HCT116 (cell line): ENCODE data around the gene DHX34. TPM values are rescaled to one million over a fixed set of nuclear protein-coding genes. Genes with fewer than 3 reads are reported as not detected.

ENCODE experiments used
- ATAC-seq: fragments of 200-7000 bp; cut with Tn5 transposase; 2 replicates; pipeline ENCODE4 v1.9.1; 2020; ENCODE audit warnings: mild to moderate bottlenecking, moderate library complexity
- BruUV-seq: library from RNA; stranded (reverse); fragments of 400-500 nt; replicated peaks from 2 replicates; lab custom pipeline; 2021; lab: Mats Ljungman, UMichigan
- CTCF ChIA-PET: fragments of 300-600 bp; sonication (Branson Sonifier 250); formaldehyde crosslinking; loops from one replicate; lab custom pipeline; 2021; ENCODE audit warnings: antibody characterized with exemption; lab: Charles Lee
- POLR2A ChIA-PET: fragments of 300-600, 350-600 bp; sonication (Branson Sonifier 250); formaldehyde crosslinking; loops from one replicate; lab custom pipeline; 2021; ENCODE audit warnings: antibody characterized with exemption; lab: Charles Lee
- RAD21 ChIA-PET, 2 experiments: fragments of 300-600 bp; sonication (Branson Sonifier 250); formaldehyde crosslinking; loops; one replicate each; lab custom pipeline; 2023; ENCODE audit warnings: low total read pairs in 2 of 2; ENCODE audit not compliant: uncharacterized antibody in 2 of 2, unreplicated experiment in 2 of 2, low non-redundant PET in 1 of 2; lab: Charles Lee
- DNase-seq: peaks from one replicate; pipeline ENCODE4 v3.0.0-alpha.2; 2010; ENCODE audit warnings: low read depth, low spot score
- H2AFZ ChIP-seq: fragments of 200-600 bp; shearing (Covaris generic), sonication (generic); 2 replicates; pipeline ENCODE4 v1.6.1; 2017; ENCODE audit warnings: low read depth, mixed run types, mixed read lengths, antibody characterized with exemption, low read length; ENCODE audit not compliant: poor library complexity, severe bottlenecking
- H3K27ac ChIP-seq: 2 replicates; pipeline ENCODE4 v1.5.1; 2012; ENCODE audit warnings: low read depth, low read length
- H3K27me3 ChIP-seq: fragments of 200-600 bp; sonication (generic); 2 replicates; pipeline ENCODE4 v1.6.1; 2016; ENCODE audit warnings: mixed run types, low read length, mixed read lengths; ENCODE audit not compliant: insufficient read depth
- H3K36me3 ChIP-seq, 2 experiments: fragments of 200-500 bp in 1 of 2; fragments of 200-600 bp in 1 of 2; sonication (Bioruptor generic) in 1 of 2; sonication (generic) in 1 of 2; 2 replicates each; pipeline versions ENCODE4 v1.5.1 to v1.6.1; 2014 to 2016; ENCODE audit warnings: low read length in 2 of 2, inconsistent platforms in 1 of 2, mixed read lengths in 1 of 2, mixed run types in 1 of 2; ENCODE audit not compliant: insufficient read depth in 2 of 2, control insufficient read depth in 1 of 2
- H3K4me1 ChIP-seq, 2 experiments: fragments of 200-600 bp in 1 of 2; sonication (generic) in 1 of 2; 2 replicates each; pipeline versions ENCODE4 v1.5.1 to v1.6.1; 2012 to 2017; ENCODE audit warnings: low read length in 2 of 2, inconsistent platforms in 1 of 2, mild to moderate bottlenecking in 1 of 2, mixed read lengths in 1 of 2, mixed run types in 1 of 2, moderate library complexity in 1 of 2; ENCODE audit not compliant: insufficient read depth in 2 of 2, control insufficient read depth in 1 of 2
- H3K4me2 ChIP-seq: fragments of 200-600 bp; sonication (generic); 2 replicates; pipeline ENCODE4 v1.6.1; 2017; ENCODE audit warnings: mixed run types, low read length, mixed read lengths
- H3K4me3 ChIP-seq, 2 experiments: fragments of 200-600 bp in 1 of 2; sonication (generic) in 1 of 2; replicated peaks in 1 of 2; 2 replicates each; pipeline ENCODE4 v1.5.1; 2011 to 2016; ENCODE audit warnings: low read length in 2 of 2, control low read depth in 1 of 2, low read depth in 1 of 2, mild to moderate bottlenecking in 1 of 2, mixed read lengths in 1 of 2, mixed run types in 1 of 2
- H3K79me2 ChIP-seq: fragments of 200-600 bp; sonication (generic); 2 replicates; pipeline ENCODE4 v1.6.1; 2017; ENCODE audit warnings: mild to moderate bottlenecking, mixed run types, low read length, moderate library complexity, mixed read lengths; ENCODE audit not compliant: insufficient read depth
- H3K9ac ChIP-seq: fragments of 200-600 bp; sonication (generic); 2 replicates; pipeline ENCODE4 v1.6.1; 2016; ENCODE audit warnings: low read length, mixed read lengths
- H3K9me2 ChIP-seq: fragments of 200-600 bp; sonication (generic), shearing (Covaris generic); 2 replicates; pipeline ENCODE4 v1.6.1; 2017; ENCODE audit warnings: mixed run types, mild to moderate bottlenecking, moderate library complexity; ENCODE audit not compliant: insufficient read depth
- H3K9me3 ChIP-seq, 2 experiments: fragments of 200-500 bp in 1 of 2; fragments of 200-600 bp in 1 of 2; sonication (Bioruptor generic) in 1 of 2; sonication (generic) in 1 of 2; 2 replicates each; pipeline ENCODE4 v1.6.1; 2014 to 2017; ENCODE audit warnings: low read length in 2 of 2, mixed read lengths in 2 of 2, inconsistent platforms in 1 of 2, low read depth in 1 of 2, mild to moderate bottlenecking in 1 of 2, mixed run types in 1 of 2, moderate library complexity in 1 of 2; ENCODE audit not compliant: control insufficient read depth in 1 of 2, insufficient read depth in 1 of 2
- H4K20me1 ChIP-seq: fragments of 200-600 bp; sonication (generic), shearing (Covaris generic); 2 replicates; pipeline ENCODE4 v1.6.1; 2017; ENCODE audit warnings: mixed run types, mild to moderate bottlenecking, moderate library complexity; ENCODE audit not compliant: insufficient read depth
- CBX3 ChIP-seq: IDR thresholded peaks from 2 replicates; pipeline ENCODE4 v1.6.1; 2012; ENCODE audit warnings: low read depth
- EGR1 ChIP-seq: IDR thresholded peaks from 2 replicates; pipeline ENCODE4 v1.6.1; 2012; ENCODE audit warnings: low read depth
- ELF1 ChIP-seq: IDR thresholded peaks from 2 replicates; pipeline ENCODE4 v1.6.1; 2012; ENCODE audit warnings: low read depth, borderline replicate concordance
- EZH2 ChIP-seq: fragments of 200-600 bp; sonication (generic); IDR thresholded peaks from 2 replicates; pipeline ENCODE4 v1.6.1; 2017; ENCODE audit warnings: antibody characterized with exemption, mixed run types
- FOSL1 ChIP-seq: IDR thresholded peaks from 2 replicates; pipeline ENCODE4 v1.6.1; 2012; ENCODE audit warnings: low read depth
- JUND ChIP-seq: IDR thresholded peaks from 2 replicates; pipeline ENCODE4 v1.6.1; 2012
- POLR2A ChIP-seq: IDR thresholded peaks from 2 replicates; pipeline ENCODE4 v1.7.0; 2011; ENCODE audit warnings: borderline replicate concordance; ENCODE audit not compliant: insufficient read depth, insufficient read length; ENCODE audit errors: extremely low read depth
- POLR2AphosphoS5 ChIP-seq: IDR thresholded peaks from 2 replicates; pipeline ENCODE4 v1.6.1; 2011; ENCODE audit warnings: mild to moderate bottlenecking, low read depth, low read length, moderate library complexity
- SIN3A ChIP-seq: IDR thresholded peaks from 2 replicates; pipeline ENCODE4 v1.6.1; 2012; ENCODE audit warnings: low read depth
- SP1 ChIP-seq: IDR thresholded peaks from 2 replicates; pipeline ENCODE4 v1.6.1; 2012; ENCODE audit warnings: low read depth
- SRF ChIP-seq: IDR thresholded peaks from 2 replicates; pipeline ENCODE4 v1.6.1; 2012; ENCODE audit warnings: low read depth
- TCF7L2 ChIP-seq: IDR thresholded peaks from 2 replicates; pipeline ENCODE4 v1.7.0; 2011; ENCODE audit warnings: borderline replicate concordance, inconsistent platforms; ENCODE audit not compliant: insufficient read depth, insufficient read length; ENCODE audit errors: extremely low read depth
- ZFX ChIP-seq: fragments of 450-650 bp; IDR thresholded peaks from 2 replicates; pipeline ENCODE4 v1.6.1; 2017
- ZNF274 ChIP-seq: fragments of 200-500 bp; sonication (Bioruptor generic); IDR thresholded peaks from 2 replicates; pipeline ENCODE4 v1.6.1; 2014; ENCODE audit warnings: mild to moderate bottlenecking, low read depth, low read length, inconsistent platforms
- intact Hi-C: fragments of 100-400 bp; cut with micrococcal nuclease; formaldehyde crosslinking; loops from 2 replicates; pipeline ENCODE4 v1.10.0; 2022
- total RNA-seq: library from RNA; stranded (reverse); gene quantifications from one replicate; pipeline ENCODE4 v1.2.1, GENCODE V29; 2021; ENCODE audit not compliant: unreplicated experiment
- TF ChIP-seq, protein P1 (sequence below): IDR thresholded peaks from 2 replicates; pipeline ENCODE4 v1.6.1; 2012; ENCODE audit warnings: low read depth
- TF ChIP-seq, protein P2 (sequence below): IDR thresholded peaks from 2 replicates; pipeline ENCODE4 v1.6.1; 2012
- TF ChIP-seq, protein P3 (sequence below): IDR thresholded peaks from 2 replicates; pipeline ENCODE4 v1.6.1; 2011; ENCODE audit warnings: mild to moderate bottlenecking, low read length, moderate library complexity; ENCODE audit not compliant: insufficient replicate concordance; ENCODE audit errors: extremely low read depth

Gene DHX34
- total RNA-seq, 1 experiment from 2014 or later = 30.5 TPM

DNA sequence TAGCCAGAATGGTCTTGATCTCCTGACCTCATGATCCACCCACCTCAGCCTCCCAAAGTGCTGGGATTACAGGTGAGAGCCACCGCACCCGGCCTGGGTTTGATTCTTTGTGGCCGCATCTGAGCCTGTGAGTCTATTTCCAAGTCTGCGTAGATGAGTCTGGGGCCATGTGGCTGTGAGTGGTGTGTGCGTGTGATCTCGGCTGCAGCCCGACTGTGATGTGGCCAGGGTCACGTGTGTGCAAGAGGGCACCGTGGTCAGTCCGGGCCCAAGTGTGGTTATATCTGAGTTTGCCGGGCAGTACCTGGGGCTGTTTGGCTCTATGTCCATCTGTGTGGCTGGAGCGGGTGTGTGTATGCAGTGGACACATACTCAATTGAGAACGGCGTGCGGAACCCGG, 64.8 kb downstream of the DHX34 start:
- CTCF ChIA-PET = no interaction called here
- Histone ChIP-seq H3K4me3 (no peak overlapping the region), H3K9me2 (no peaks in the 10 kb centered on the region), H3K9ac (no peak overlapping the region), H3K27me3 (no peaks in the 10 kb centered on the region), H3K4me1 (peaks cover 9% of the 10 kb centered on the region in 2 experiments; a peak in 3 of 4 replicates), H4K20me1 (no peaks in the 10 kb centered on the region), H3K9me3 (no peaks in the 10 kb centered on the region), H2AFZ (no peak overlapping the region), H3K36me3 (no peaks in the 10 kb centered on the region), H3K4me2 (no peak overlapping the region), H3K27ac (no peak overlapping the region), H3K79me2 (no peaks in the 10 kb centered on the region)
- intact Hi-C loops = no loop called here
- POLR2A ChIA-PET = no interaction called here
- RAD21 ChIA-PET = no interaction called here
- no TSS peak for BruUV-seq
- ATAC-seq (no peak), DNase-seq (no peak)
- TF ChIP-seq JUND = no peak
- TF ChIP-seq POLR2A = no peak
- TF ChIP-seq, protein P1, sequence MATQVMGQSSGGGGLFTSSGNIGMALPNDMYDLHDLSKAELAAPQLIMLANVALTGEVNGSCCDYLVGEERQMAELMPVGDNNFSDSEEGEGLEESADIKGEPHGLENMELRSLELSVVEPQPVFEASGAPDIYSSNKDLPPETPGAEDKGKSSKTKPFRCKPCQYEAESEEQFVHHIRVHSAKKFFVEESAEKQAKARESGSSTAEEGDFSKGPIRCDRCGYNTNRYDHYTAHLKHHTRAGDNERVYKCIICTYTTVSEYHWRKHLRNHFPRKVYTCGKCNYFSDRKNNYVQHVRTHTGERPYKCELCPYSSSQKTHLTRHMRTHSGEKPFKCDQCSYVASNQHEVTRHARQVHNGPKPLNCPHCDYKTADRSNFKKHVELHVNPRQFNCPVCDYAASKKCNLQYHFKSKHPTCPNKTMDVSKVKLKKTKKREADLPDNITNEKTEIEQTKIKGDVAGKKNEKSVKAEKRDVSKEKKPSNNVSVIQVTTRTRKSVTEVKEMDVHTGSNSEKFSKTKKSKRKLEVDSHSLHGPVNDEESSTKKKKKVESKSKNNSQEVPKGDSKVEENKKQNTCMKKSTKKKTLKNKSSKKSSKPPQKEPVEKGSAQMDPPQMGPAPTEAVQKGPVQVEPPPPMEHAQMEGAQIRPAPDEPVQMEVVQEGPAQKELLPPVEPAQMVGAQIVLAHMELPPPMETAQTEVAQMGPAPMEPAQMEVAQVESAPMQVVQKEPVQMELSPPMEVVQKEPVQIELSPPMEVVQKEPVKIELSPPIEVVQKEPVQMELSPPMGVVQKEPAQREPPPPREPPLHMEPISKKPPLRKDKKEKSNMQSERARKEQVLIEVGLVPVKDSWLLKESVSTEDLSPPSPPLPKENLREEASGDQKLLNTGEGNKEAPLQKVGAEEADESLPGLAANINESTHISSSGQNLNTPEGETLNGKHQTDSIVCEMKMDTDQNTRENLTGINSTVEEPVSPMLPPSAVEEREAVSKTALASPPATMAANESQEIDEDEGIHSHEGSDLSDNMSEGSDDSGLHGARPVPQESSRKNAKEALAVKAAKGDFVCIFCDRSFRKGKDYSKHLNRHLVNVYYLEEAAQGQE = no peak
- TF ChIP-seq, protein P2, sequence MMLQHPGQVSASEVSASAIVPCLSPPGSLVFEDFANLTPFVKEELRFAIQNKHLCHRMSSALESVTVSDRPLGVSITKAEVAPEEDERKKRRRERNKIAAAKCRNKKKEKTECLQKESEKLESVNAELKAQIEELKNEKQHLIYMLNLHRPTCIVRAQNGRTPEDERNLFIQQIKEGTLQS = no peak
- no peak for TF ChIP-seq FOSL1
- no peak for TF ChIP-seq SRF

DNA sequence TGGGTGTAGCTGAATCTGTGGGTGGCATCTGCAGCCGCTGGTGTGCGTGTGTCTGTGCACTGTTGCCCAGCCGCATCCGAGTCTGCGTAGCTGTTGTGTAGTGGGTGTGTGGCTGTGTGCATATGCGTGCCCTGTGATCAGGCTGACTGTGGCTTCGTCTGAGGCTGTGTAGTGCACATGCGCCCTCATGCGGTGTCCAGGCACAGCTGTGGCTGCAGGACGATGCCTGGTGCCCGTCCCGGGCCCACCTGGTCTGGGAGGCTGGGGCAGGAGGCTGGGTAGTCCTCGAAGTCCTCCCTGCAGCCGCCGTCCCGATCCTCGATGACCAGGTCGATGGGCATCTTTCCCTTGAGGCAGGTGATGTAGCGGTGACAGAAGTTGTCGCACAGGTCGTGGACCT, 65.4 kb downstream of the DHX34 start:
- no TSS peak for BruUV-seq
- Histone ChIP-seq H2AFZ (no peak overlapping the region), H3K36me3 (no peaks in the 10 kb centered on the region), H3K79me2 (no peaks in the 10 kb centered on the region), H3K9ac (no peak overlapping the region), H3K9me3 (no peaks in the 10 kb centered on the region), H3K27me3 (peaks cover under 1% of the 10 kb centered on the region; the same call in 1 of the 2 replicates), H3K9me2 (no peaks in the 10 kb centered on the region)
- ChIA-PET POLR2A (interaction anchor here (0.6 to 0.7 kb wide), 2 partner anchors 12 to 96 kb away, joined by 3 to 6 read pairs; no protein-coding TSS in a partner anchor), CTCF (interaction anchor here (1.5 kb wide), 1 partner anchor 66 kb away, joined by 5 read pairs; the partner anchor contains the start of gene DHX34)
- TF ChIP-seq TCF7L2 (no peak), SP1 (no peak), POLR2AphosphoS5 (no peak), ELF1 (no peak), SIN3A (no peak), CBX3 (no peak), ZFX (no peak), ZNF274 (no peak), EZH2 (no peak), JUND (no peak), EGR1 (no peak)
- TF ChIP-seq, protein P3, sequence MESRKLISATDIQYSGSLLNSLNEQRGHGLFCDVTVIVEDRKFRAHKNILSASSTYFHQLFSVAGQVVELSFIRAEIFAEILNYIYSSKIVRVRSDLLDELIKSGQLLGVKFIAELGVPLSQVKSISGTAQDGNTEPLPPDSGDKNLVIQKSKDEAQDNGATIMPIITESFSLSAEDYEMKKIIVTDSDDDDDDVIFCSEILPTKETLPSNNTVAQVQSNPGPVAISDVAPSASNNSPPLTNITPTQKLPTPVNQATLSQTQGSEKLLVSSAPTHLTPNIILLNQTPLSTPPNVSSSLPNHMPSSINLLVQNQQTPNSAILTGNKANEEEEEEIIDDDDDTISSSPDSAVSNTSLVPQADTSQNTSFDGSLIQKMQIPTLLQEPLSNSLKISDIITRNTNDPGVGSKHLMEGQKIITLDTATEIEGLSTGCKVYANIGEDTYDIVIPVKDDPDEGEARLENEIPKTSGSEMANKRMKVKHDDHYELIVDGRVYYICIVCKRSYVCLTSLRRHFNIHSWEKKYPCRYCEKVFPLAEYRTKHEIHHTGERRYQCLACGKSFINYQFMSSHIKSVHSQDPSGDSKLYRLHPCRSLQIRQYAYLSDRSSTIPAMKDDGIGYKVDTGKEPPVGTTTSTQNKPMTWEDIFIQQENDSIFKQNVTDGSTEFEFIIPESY = no peak
- TF ChIP-seq, all 23 proteins: peak for 0
- H3K4me2 ChIP-seq = no peak overlapping the region
- DNase-seq = no peak
- H4K20me1 ChIP-seq = no peaks in the 10 kb centered on the region
- ATAC-seq = no peak
- intact Hi-C loops = no loop called here
- no peak overlapping the region for H3K4me3 ChIP-seq
- RAD21 ChIA-PET = no interaction called here
- peaks cover 9% of the 10 kb centered on the region in 2 experiments; a peak in 3 of 4 replicates for H3K4me1 ChIP-seq
- H3K27ac ChIP-seq = no peak overlapping the region
